ENCODE measurements around the gene ARL4D.

Gene ARL4D

DNA sequence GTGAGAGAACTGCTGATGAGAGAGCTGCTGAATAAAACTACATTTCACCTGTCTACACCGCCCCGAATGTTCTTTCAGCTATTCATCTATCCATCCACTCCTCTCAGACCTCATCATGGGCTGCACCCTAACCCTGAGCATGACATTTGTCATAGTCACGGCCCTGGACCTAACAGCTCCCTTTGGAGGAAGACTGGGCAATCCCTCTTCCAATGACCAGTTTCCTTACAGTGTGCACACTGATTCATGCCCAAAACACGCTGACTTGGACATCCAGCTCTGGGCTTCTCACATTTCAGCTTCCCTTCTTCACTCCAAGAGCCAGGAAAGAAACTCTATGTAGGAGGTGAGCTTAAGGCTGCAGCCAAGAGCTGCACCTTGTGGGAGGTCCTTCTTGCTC lies 41.8 kb upstream of the ARL4D start:
- H2AFZ ChIP-seq (ENCODE audit: insufficient read depth, low read length, poor library complexity) = no peak overlapping the region
- H4K12ac ChIP-seq (ENCODE audit: low read depth, low read length) = no peak overlapping the region
- no peak overlapping the region for H3K9ac ChIP-seq (ENCODE audit: low read length)
- H3K18ac ChIP-seq (ENCODE audit: low read length) = no peak overlapping the region
- peaks cover 0 to 3% of the 10 kb centered on the region in 2 experiments for H3K4me1 ChIP-seq (ENCODE audit: control insufficient read depth in 1 of 2, insufficient read depth in 2 of 2, low read length in 2 of 2)
- H4K8ac ChIP-seq (ENCODE audit: low read depth, low read length) = no peak overlapping the region
- peaks cover 11% of the 10 kb centered on the region for H3K79me1 ChIP-seq (ENCODE audit: low read length)
- no peak overlapping the region for H3K4ac ChIP-seq (ENCODE audit: low read depth, low read length)
- no CpG with 5 or more reads among the region's 4 CpGs for WGBS (ENCODE audit: extremely low coverage, insufficient coverage, insufficient read length)
- no peak overlapping the region for H3K14ac ChIP-seq (ENCODE audit: low read length)
- no peaks in the 10 kb centered on the region for H3K36me3 ChIP-seq (ENCODE audit: control insufficient read depth in 1 of 2, insufficient read depth in 2 of 2, low read length in 2 of 2)
- no peaks in the 10 kb centered on the region for H3K79me2 ChIP-seq (ENCODE audit: control insufficient read depth, insufficient read depth, low read length, poor library complexity)
- H3K27ac ChIP-seq (ENCODE audit: low read depth, low read length) = no peak overlapping the region
- peak; percentile 69 to 82 for DNase-seq
- no peak overlapping the region for H2AK5ac ChIP-seq (ENCODE audit: low read length)
- H2BK5ac ChIP-seq (ENCODE audit: low read depth, low read length, poor library complexity) = no peak overlapping the region
- no peak overlapping the region for H2BK12ac ChIP-seq (ENCODE audit: low read length)
- H3K4me3 ChIP-seq (ENCODE audit: low read depth, low read length) = no peak overlapping the region
- H3K9me3 ChIP-seq (ENCODE audit: insufficient read depth, low read depth, low read length) = no peaks in the 10 kb centered on the region
- no peak overlapping the region for H4K91ac ChIP-seq (ENCODE audit: low read depth, low read length)
- no peak overlapping the region for H3K23ac ChIP-seq (ENCODE audit: low read length)
- H3K4me2 ChIP-seq (ENCODE audit: low read length) = no peak overlapping the region
- H3K27me3 ChIP-seq (ENCODE audit: insufficient read depth, low read length) = no peaks in the 10 kb centered on the region
- H2BK120ac ChIP-seq (ENCODE audit: insufficient read depth, low read length, poor library complexity) = no peak overlapping the region

DNA sequence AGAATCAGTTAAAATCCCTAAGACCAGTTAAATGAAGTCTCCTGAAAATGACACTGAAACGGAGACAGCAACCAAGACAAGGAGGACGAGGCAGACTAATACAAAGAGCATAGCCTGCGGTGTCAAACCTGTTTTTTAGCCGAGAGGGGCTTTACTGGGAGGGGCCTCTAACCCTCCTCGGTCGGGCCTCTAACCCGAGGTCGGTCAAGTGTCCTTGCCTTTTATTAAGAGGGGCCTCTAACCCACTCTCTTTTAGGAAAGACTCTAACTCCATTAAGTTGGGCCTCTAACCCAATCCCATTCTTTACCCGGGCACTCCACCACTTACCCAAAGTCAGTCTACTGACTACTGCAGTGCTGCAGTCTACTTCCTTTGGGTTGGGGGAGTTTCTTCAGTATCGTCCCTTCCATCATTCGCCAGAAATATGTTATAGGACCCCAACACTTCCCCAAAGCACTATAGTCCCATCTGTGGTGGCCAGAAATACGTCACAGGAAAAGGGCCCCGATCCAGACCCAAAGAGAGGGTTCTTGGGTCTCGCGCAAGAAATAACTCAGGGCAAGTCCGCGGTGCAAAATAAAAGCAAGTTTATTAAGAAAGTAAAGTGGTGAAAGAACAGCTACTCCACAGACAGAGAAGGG lies 39.2 kb upstream of the ARL4D start:
- Histone ChIP-seq H3K36me3 (ENCODE audit: control insufficient read depth in 1 of 2, insufficient read depth in 2 of 2, low read length in 2 of 2) (no peaks in the 10 kb centered on the region), H3K23ac (ENCODE audit: low read length) (no peak overlapping the region)
- no CpG with 5 or more reads among the region's 17 CpGs for WGBS (ENCODE audit: extremely low coverage, insufficient coverage, insufficient read length)

DNA sequence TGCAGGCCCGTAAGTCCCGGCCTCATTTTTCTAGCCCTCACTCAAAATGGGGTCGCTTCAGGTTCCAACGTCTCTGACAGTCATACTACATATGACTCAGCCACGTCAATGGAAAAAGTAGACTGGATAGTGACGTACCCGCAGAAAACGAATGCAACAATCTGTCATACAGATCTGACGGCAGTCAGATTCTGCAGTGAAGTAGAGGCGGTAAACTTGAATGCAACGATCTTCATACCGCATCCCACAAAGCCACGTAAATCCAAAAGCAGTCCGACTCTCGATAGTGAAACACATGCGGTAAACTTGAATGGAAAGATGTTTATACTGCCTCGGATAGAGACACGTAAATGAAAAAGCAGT lies 38.4 kb upstream of the ARL4D start:
- Histone ChIP-seq H3K27ac (ENCODE audit: low read depth, low read length) (peak overlapping the region; percentile 18), H2BK5ac (ENCODE audit: low read depth, low read length, poor library complexity) (no peak overlapping the region), H3K9me3 (ENCODE audit: insufficient read depth, low read depth, low read length) (no peaks in the 10 kb centered on the region), H3K4ac (ENCODE audit: low read depth, low read length) (no peak overlapping the region), H4K8ac (ENCODE audit: low read depth, low read length) (peak overlapping the region; percentile 34), H3K4me2 (ENCODE audit: low read length) (peak overlapping the region; percentile 74), H3K27me3 (ENCODE audit: insufficient read depth, low read length) (no peaks in the 10 kb centered on the region), H2BK120ac (ENCODE audit: insufficient read depth, low read length, poor library complexity) (no peak overlapping the region), H3K4me3 (ENCODE audit: low read depth, low read length) (no peak overlapping the region), H3K9ac (ENCODE audit: low read length) (peak overlapping the region; percentile 20), H3K18ac (ENCODE audit: low read length) (no peak overlapping the region), H3K14ac (ENCODE audit: low read length) (no peak overlapping the region), H3K23ac (ENCODE audit: low read length) (no peak overlapping the region), H3K36me3 (ENCODE audit: control insufficient read depth in 1 of 2, insufficient read depth in 2 of 2, low read length in 2 of 2) (no peaks in the 10 kb centered on the region), H3K79me1 (ENCODE audit: low read length) (peaks cover 15% of the 10 kb centered on the region), H2AK5ac (ENCODE audit: low read length) (no peak overlapping the region), H2BK12ac (ENCODE audit: low read length) (no peak overlapping the region), H4K12ac (ENCODE audit: low read depth, low read length) (peak overlapping the region; percentile 2), H4K91ac (ENCODE audit: low read depth, low read length) (no peak overlapping the region), H3K4me1 (ENCODE audit: control insufficient read depth in 1 of 2, insufficient read depth in 2 of 2, low read length in 2 of 2) (peaks cover 0 to 7% of the 10 kb centered on the region in 2 experiments), H3K79me2 (ENCODE audit: control insufficient read depth, insufficient read depth, low read length, poor library complexity) (no peaks in the 10 kb centered on the region), H2AFZ (ENCODE audit: insufficient read depth, low read length, poor library complexity) (no peak overlapping the region)
- peak; percentile 95 to 99 for DNase-seq
- no CpG with 5 or more reads among the region's 18 CpGs for WGBS (ENCODE audit: extremely low coverage, insufficient coverage, insufficient read length)

More for the DNA sequence above, 39.2 kb upstream of the ARL4D start:
- H4K8ac ChIP-seq (ENCODE audit: low read depth, low read length) = no peak overlapping the region
- no peaks in the 10 kb centered on the region for H3K9me3 ChIP-seq (ENCODE audit: insufficient read depth, low read depth, low read length)
- H2AFZ ChIP-seq (ENCODE audit: insufficient read depth, low read length, poor library complexity) = no peak overlapping the region
- H3K18ac ChIP-seq (ENCODE audit: low read length) = no peak overlapping the region
- no peak overlapping the region for H4K12ac ChIP-seq (ENCODE audit: low read depth, low read length)
- H3K14ac ChIP-seq (ENCODE audit: low read length) = no peak overlapping the region
- no peak overlapping the region for H3K4me3 ChIP-seq (ENCODE audit: low read depth, low read length)
- H3K9ac ChIP-seq (ENCODE audit: low read length) = no peak overlapping the region
- no peaks in the 10 kb centered on the region for H3K27me3 ChIP-seq (ENCODE audit: insufficient read depth, low read length)
- H3K79me1 ChIP-seq (ENCODE audit: low read length) = peaks cover 15% of the 10 kb centered on the region
- H2AK5ac ChIP-seq (ENCODE audit: low read length) = no peak overlapping the region
- no peak overlapping the region for H3K27ac ChIP-seq (ENCODE audit: low read depth, low read length)
- peak overlapping the region; percentile 13 for H4K91ac ChIP-seq (ENCODE audit: low read depth, low read length)
- DNase-seq = no peak
- H2BK12ac ChIP-seq (ENCODE audit: low read length) = no peak overlapping the region
- H3K4me1 ChIP-seq (ENCODE audit: control insufficient read depth in 1 of 2, insufficient read depth in 2 of 2, low read length in 2 of 2) = peaks cover 0 to 7% of the 10 kb centered on the region in 2 experiments
- H3K4me2 ChIP-seq (ENCODE audit: low read length) = no peak overlapping the region
- no peak overlapping the region for H2BK5ac ChIP-seq (ENCODE audit: low read depth, low read length, poor library complexity)
- H2BK120ac ChIP-seq (ENCODE audit: insufficient read depth, low read length, poor library complexity) = no peak overlapping the region
- no peaks in the 10 kb centered on the region for H3K79me2 ChIP-seq (ENCODE audit: control insufficient read depth, insufficient read depth, low read length, poor library complexity)
- no peak overlapping the region for H3K4ac ChIP-seq (ENCODE audit: low read depth, low read length)

DNA sequence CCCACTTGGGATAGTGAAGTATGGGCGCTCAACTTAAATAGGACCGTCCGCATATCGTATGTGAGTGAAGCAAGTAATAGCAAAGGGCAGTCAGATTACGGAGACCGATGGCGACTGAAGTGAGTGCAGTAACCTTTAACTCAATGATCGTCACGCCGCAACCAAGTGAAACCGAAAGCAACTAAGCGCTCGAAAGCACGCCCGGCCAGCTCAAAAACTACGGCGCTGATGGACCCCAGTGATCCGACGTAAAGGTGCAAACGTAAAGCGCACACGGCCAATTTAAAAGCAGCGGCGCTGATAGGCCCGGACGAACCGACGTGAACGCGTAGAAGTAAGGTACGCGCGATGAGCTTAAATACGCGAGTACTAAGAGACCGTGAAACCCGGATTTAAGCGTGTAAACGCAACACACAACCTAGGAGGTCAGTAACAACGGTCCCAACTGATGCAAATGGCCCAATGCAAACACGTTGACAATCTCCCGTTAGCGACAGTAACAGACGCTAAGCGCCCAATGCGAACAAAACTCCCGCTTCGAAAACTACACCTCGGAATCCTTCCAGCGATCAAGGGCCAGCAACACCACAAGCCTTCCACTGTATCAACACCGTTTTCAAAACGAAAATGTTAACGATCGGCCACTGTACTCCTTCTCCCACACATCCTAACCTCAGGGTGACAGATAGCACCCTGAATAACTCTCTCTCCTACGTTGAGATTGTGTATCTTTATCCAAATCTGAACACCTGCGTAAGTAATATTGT lies 37.9 kb upstream of the ARL4D start:
- peak overlapping the region; percentile 62 for H4K8ac ChIP-seq (ENCODE audit: low read depth, low read length)
- H4K91ac ChIP-seq (ENCODE audit: low read depth, low read length) = peak overlapping the region; percentile 56
- peak; percentile 100 for DNase-seq
- peaks cover 15% of the 10 kb centered on the region for H3K79me1 ChIP-seq (ENCODE audit: low read length)
- H2BK120ac ChIP-seq (ENCODE audit: insufficient read depth, low read length, poor library complexity) = no peak overlapping the region
- H3K4me2 ChIP-seq (ENCODE audit: low read length) = peak overlapping the region; percentile 74
- no peaks in the 10 kb centered on the region for H3K27me3 ChIP-seq (ENCODE audit: insufficient read depth, low read length)
- no CpG with 5 or more reads among the region's 56 CpGs for WGBS (ENCODE audit: extremely low coverage, insufficient coverage, insufficient read length)
- H3K23ac ChIP-seq (ENCODE audit: low read length) = no peak overlapping the region
- H3K79me2 ChIP-seq (ENCODE audit: control insufficient read depth, insufficient read depth, low read length, poor library complexity) = no peaks in the 10 kb centered on the region
- no peak overlapping the region for H3K18ac ChIP-seq (ENCODE audit: low read length)
- H4K12ac ChIP-seq (ENCODE audit: low read depth, low read length) = no peak overlapping the region
- H3K36me3 ChIP-seq (ENCODE audit: control insufficient read depth in 1 of 2, insufficient read depth in 2 of 2, low read length in 2 of 2) = no peaks in the 10 kb centered on the region
- H2AFZ ChIP-seq (ENCODE audit: insufficient read depth, low read length, poor library complexity) = peak overlapping the region; percentile 17
- H3K9me3 ChIP-seq (ENCODE audit: insufficient read depth, low read depth, low read length) = no peaks in the 10 kb centered on the region
- H2AK5ac ChIP-seq (ENCODE audit: low read length) = no peak overlapping the region
- peak overlapping the region; percentile 85 for H3K27ac ChIP-seq (ENCODE audit: low read depth, low read length)
- no peak overlapping the region for H3K14ac ChIP-seq (ENCODE audit: low read length)
- H3K4me3 ChIP-seq (ENCODE audit: low read depth, low read length) = no peak overlapping the region
- H3K4ac ChIP-seq (ENCODE audit: low read depth, low read length) = no peak overlapping the region
- H2BK12ac ChIP-seq (ENCODE audit: low read length) = no peak overlapping the region
- peaks cover 0 to 7% of the 10 kb centered on the region in 2 experiments for H3K4me1 ChIP-seq (ENCODE audit: control insufficient read depth in 1 of 2, insufficient read depth in 2 of 2, low read length in 2 of 2)
- peak overlapping the region; percentile 20 for H3K9ac ChIP-seq (ENCODE audit: low read length)
- H2BK5ac ChIP-seq (ENCODE audit: low read depth, low read length, poor library complexity) = peak overlapping the region; percentile 76
